SK-N-SH (cell line): ENCODE measurements around the gene PPP1R14C. TPM values are rescaled to one million over a fixed set of nuclear protein-coding genes. Genes with fewer than 3 reads are reported as not detected.

Source experiments
- CTCF ChIA-PET: fragments of 300-600, 350-600 bp; formaldehyde crosslinking; extraction: SDS; loops from one replicate; lab custom pipeline; 2021; lab: Yijun Ruan, JAX
- POLR2A ChIA-PET: fragments of 350-600 bp; sonication (Branson Sonifier 250); formaldehyde crosslinking; extraction: SDS; loops from one replicate; lab custom pipeline; 2020; ENCODE audit warnings: antibody characterized with exemption, inconsistent platforms; lab: Yijun Ruan, JAX
- DNase-seq: peaks from one replicate; pipeline ENCODE4 v3.0.0; 2012
- H2AFZ ChIP-seq: fragments of 200-600 bp; sonication (generic); 2 replicates; pipeline ENCODE4 v1.8.1; 2016; ENCODE audit warnings: antibody characterized with exemption, mild to moderate bottlenecking, low read depth
- H3F3A ChIP-seq: fragments of 200-600 bp; sonication (generic); replicated peaks from 2 replicates; pipeline ENCODE3; 2016; ENCODE audit warnings: antibody characterized with exemption, mild to moderate bottlenecking; ENCODE audit not compliant: insufficient read depth
- H3K27ac ChIP-seq, 2 experiments: fragments of 200-500 bp in 1 of 2; fragments of 200-600 bp in 1 of 2; sonication (Bioruptor generic) in 1 of 2; sonication (generic), shearing (Covaris generic) in 1 of 2; 2 replicates each; pipeline versions ENCODE4 v1.5.1 to v1.6.1; 2014 to 2016; ENCODE audit warnings: low read depth in 2 of 2, inconsistent platforms in 1 of 2, low read length in 1 of 2, mild to moderate bottlenecking in 1 of 2, mixed read lengths in 1 of 2
- H3K27me3 ChIP-seq: fragments of 200-600 bp; sonication (generic), shearing (Covaris generic); 2 replicates; pipeline ENCODE4 v1.6.1; 2016; ENCODE audit warnings: mixed run types; ENCODE audit not compliant: insufficient read depth
- H3K36me3 ChIP-seq, 2 experiments: fragments of 200-500 bp in 1 of 2; fragments of 200-600 bp in 1 of 2; sonication (Bioruptor generic) in 1 of 2; sonication (generic) in 1 of 2; replicated peaks in 1 of 2; 2 replicates each; pipeline versions ENCODE3 to v1.5.1; 2014 to 2016; ENCODE audit warnings: low read length in 1 of 2, mild to moderate bottlenecking in 1 of 2; ENCODE audit not compliant: insufficient read depth in 2 of 2, control insufficient read depth in 1 of 2
- H3K4me1 ChIP-seq, 2 experiments: fragments of 200-500 bp in 1 of 2; fragments of 200-600 bp in 1 of 2; sonication (Bioruptor generic) in 1 of 2; sonication (generic), shearing (Covaris generic) in 1 of 2; 2 replicates each; pipeline versions ENCODE4 v1.5.1 to v1.6.1; 2014 to 2016; ENCODE audit warnings: low read depth in 1 of 2, low read length in 1 of 2, mixed run types in 1 of 2; ENCODE audit not compliant: insufficient read depth in 2 of 2, control insufficient read depth in 1 of 2
- H3K4me2 ChIP-seq: fragments of 200-600 bp; sonication (generic), shearing (Covaris generic); 2 replicates; pipeline ENCODE4 v1.6.1; 2017; ENCODE audit warnings: mixed run types
- H3K4me3 ChIP-seq, 2 experiments: fragments of 200-500 bp in 1 of 2; fragments of 200-600 bp in 1 of 2; sonication (Bioruptor generic) in 1 of 2; sonication (generic), shearing (Covaris generic) in 1 of 2; 2 replicates each; pipeline versions ENCODE4 v1.5.1 to v1.8.1; 2014 to 2016; ENCODE audit warnings: low read depth in 2 of 2, inconsistent platforms in 1 of 2, low read length in 1 of 2, mild to moderate bottlenecking in 1 of 2, mixed read lengths in 1 of 2, moderate library complexity in 1 of 2
- H3K79me2 ChIP-seq: fragments of 200-600 bp; sonication (generic); 2 replicates; pipeline ENCODE4 v1.8.1; 2017; ENCODE audit warnings: mild to moderate bottlenecking; ENCODE audit not compliant: insufficient read depth
- H3K9ac ChIP-seq: fragments of 200-600 bp; sonication (generic); 2 replicates; pipeline ENCODE4 v1.6.1; 2017; ENCODE audit warnings: mixed run types
- H3K9me2 ChIP-seq: fragments of 200-600 bp; sonication (generic); 2 replicates; pipeline ENCODE4 v1.6.1; 2017; ENCODE audit warnings: mixed run types
- H3K9me3 ChIP-seq: fragments of 200-600 bp; sonication (generic); 2 replicates; pipeline ENCODE4 v1.6.1; 2017; ENCODE audit warnings: mixed run types, mild to moderate bottlenecking, moderate library complexity
- H4K20me1 ChIP-seq: fragments of 200-600 bp; sonication (generic); 2 replicates; pipeline ENCODE4 v1.6.1; 2017; ENCODE audit warnings: mild to moderate bottlenecking, mixed run types; ENCODE audit not compliant: insufficient read depth
- ELF1 ChIP-seq: IDR thresholded peaks from 2 replicates; pipeline ENCODE4 v1.4.0; 2012
- EZH2phosphoT487 ChIP-seq: fragments of 200-600 bp; sonication (generic); IDR thresholded peaks from 2 replicates; pipeline ENCODE4 v1.6.1; 2017; ENCODE audit warnings: low read depth, mixed run types, mild to moderate bottlenecking, antibody characterized with exemption, moderate library complexity, borderline replicate concordance
- FOXM1 ChIP-seq: IDR thresholded peaks from 2 replicates; pipeline ENCODE4 v1.4.0; 2012; ENCODE audit warnings: low read depth, mild to moderate bottlenecking
- GABPA ChIP-seq: IDR thresholded peaks from 2 replicates; pipeline ENCODE4 v1.4.0; 2012; ENCODE audit warnings: low read depth, mild to moderate bottlenecking
- GATA2 ChIP-seq: sonication (generic); formaldehyde crosslinking; IDR thresholded peaks from 2 replicates; pipeline ENCODE4 v1.5.0; 2020; ENCODE audit warnings: mild to moderate bottlenecking, missing genetic modification reagents
- IRF3 ChIP-seq: fragments of 150-350 bp; IDR thresholded peaks from 2 replicates; pipeline ENCODE4 v1.6.1; 2016; ENCODE audit warnings: mild to moderate bottlenecking, low read depth, low read length
- MEF2A ChIP-seq: IDR thresholded peaks from 2 replicates; pipeline ENCODE4 v1.4.0; 2012; ENCODE audit warnings: low read depth, borderline replicate concordance
- MXI1 ChIP-seq: IDR thresholded peaks from 2 replicates; pipeline ENCODE4 v1.6.1; 2012; ENCODE audit warnings: mild to moderate bottlenecking, low read depth, low read length, improper control_type of control experiment
- NRF1 ChIP-seq: IDR thresholded peaks from 2 replicates; pipeline ENCODE4 v1.6.1; 2012; ENCODE audit warnings: low read depth, mild to moderate bottlenecking, low read length
- POLR2AphosphoS5 ChIP-seq: IDR thresholded peaks from 2 replicates; pipeline ENCODE4 v1.6.1; 2012; ENCODE audit warnings: low read depth, low read length
- RAD21 ChIP-seq: IDR thresholded peaks from 2 replicates; pipeline ENCODE4 v1.6.1; 2012; ENCODE audit warnings: mild to moderate bottlenecking, low read length
- RXRA ChIP-seq: IDR thresholded peaks from 2 replicates; pipeline ENCODE4 v1.4.0; 2012; ENCODE audit warnings: low read depth, mild to moderate bottlenecking, borderline replicate concordance
- SIN3A ChIP-seq: IDR thresholded peaks from 2 replicates; pipeline ENCODE4 v1.6.1; 2012; ENCODE audit warnings: low read depth, mild to moderate bottlenecking, low read length, moderate library complexity, borderline replicate concordance
- SMC3 ChIP-seq: IDR thresholded peaks from 2 replicates; pipeline ENCODE4 v1.6.1; 2012; ENCODE audit warnings: low read depth, low read length, improper control_type of control experiment
- TAF1 ChIP-seq: IDR thresholded peaks from 2 replicates; pipeline ENCODE4 v1.6.1; 2012; ENCODE audit warnings: low read depth, mild to moderate bottlenecking, low read length, moderate library complexity, borderline replicate concordance
- TEAD4 ChIP-seq: IDR thresholded peaks from 2 replicates; pipeline ENCODE4 v1.4.0; 2012; ENCODE audit warnings: mild to moderate bottlenecking, borderline replicate concordance; ENCODE audit not compliant: insufficient read depth
- YY1 ChIP-seq: IDR thresholded peaks from 2 replicates; pipeline ENCODE4 v1.4.0; 2012; ENCODE audit warnings: low read depth, mild to moderate bottlenecking
- WGBS: methylation state at CpG from one replicate; pipeline ENCODE4 v1.1.6; 2017; ENCODE audit warnings: low lambda C conversion rate; 5-methylcytosine and 5-hydroxymethylcytosine counted together
- polyA plus RNA-seq, 3 experiments: library from polyadenylated mRNA; depleted of rRNA; stranded (reverse); fragments of >200 nt; gene quantifications; 2 replicates each; pipeline ENCODE4 v1.2.3, GENCODE V29; 2012
- TF ChIP-seq, protein P1 (sequence below): IDR thresholded peaks from 2 replicates; pipeline ENCODE4; 2012
- TF ChIP-seq, protein P2 (sequence below): fragments of 200-600 bp; sonication (generic); IDR thresholded peaks from 2 replicates; pipeline ENCODE4 v1.6.1; 2017; ENCODE audit warnings: antibody characterized with exemption, mild to moderate bottlenecking, moderate library complexity

PPP1R14C gene
- polyA plus RNA-seq, 1 of the 3 experiments (the other 2 are of a cell fraction) = not detected

- H3K4me1 ChIP-seq = no peaks in the 10 kb centered on the region
- no peak overlapping the region for H3K27ac ChIP-seq
- no peaks in the 10 kb centered on the region for H3F3A ChIP-seq
- no peak overlapping the region for H3K4me3 ChIP-seq
- no peaks in the 10 kb centered on the region for H4K20me1 ChIP-seq
- H3K4me2 ChIP-seq = no peak overlapping the region
- H3K9me2 ChIP-seq = no peaks in the 10 kb centered on the region
- POLR2A ChIA-PET = no interaction called here
- H3K9me3 ChIP-seq = no peaks in the 10 kb centered on the region
- no peak for TF ChIP-seq RXRA
- TF ChIP-seq ELF1 = no peak
- TF ChIP-seq GABPA = no peak
- TF ChIP-seq TEAD4 = no peak
- TF ChIP-seq SIN3A = no peak
- TF ChIP-seq, protein P1, sequence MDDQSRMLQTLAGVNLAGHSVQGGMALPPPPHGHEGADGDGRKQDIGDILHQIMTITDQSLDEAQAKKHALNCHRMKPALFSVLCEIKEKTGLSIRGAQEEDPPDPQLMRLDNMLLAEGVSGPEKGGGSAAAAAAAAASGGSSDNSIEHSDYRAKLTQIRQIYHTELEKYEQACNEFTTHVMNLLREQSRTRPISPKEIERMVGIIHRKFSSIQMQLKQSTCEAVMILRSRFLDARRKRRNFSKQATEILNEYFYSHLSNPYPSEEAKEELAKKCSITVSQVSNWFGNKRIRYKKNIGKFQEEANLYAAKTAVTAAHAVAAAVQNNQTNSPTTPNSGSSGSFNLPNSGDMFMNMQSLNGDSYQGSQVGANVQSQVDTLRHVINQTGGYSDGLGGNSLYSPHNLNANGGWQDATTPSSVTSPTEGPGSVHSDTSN = no peak
- no peak for TF ChIP-seq MEF2A
- TF ChIP-seq MXI1 = no peak
- TF ChIP-seq YY1 = no peak
- TF ChIP-seq, protein P2, sequence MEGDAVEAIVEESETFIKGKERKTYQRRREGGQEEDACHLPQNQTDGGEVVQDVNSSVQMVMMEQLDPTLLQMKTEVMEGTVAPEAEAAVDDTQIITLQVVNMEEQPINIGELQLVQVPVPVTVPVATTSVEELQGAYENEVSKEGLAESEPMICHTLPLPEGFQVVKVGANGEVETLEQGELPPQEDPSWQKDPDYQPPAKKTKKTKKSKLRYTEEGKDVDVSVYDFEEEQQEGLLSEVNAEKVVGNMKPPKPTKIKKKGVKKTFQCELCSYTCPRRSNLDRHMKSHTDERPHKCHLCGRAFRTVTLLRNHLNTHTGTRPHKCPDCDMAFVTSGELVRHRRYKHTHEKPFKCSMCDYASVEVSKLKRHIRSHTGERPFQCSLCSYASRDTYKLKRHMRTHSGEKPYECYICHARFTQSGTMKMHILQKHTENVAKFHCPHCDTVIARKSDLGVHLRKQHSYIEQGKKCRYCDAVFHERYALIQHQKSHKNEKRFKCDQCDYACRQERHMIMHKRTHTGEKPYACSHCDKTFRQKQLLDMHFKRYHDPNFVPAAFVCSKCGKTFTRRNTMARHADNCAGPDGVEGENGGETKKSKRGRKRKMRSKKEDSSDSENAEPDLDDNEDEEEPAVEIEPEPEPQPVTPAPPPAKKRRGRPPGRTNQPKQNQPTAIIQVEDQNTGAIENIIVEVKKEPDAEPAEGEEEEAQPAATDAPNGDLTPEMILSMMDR = no peak
- no peak for TF ChIP-seq RAD21
- no peak for TF ChIP-seq TAF1
- no peak for TF ChIP-seq POLR2AphosphoS5
- TF ChIP-seq GATA2 (CRISPR knock-in tag) = no peak
- no peak for TF ChIP-seq IRF3
- TF ChIP-seq FOXM1 = no peak
- TF ChIP-seq NRF1 = no peak
- TF ChIP-seq EZH2phosphoT487 = no peak
- TF ChIP-seq SMC3 = no peak
- no peak overlapping the region for H2AFZ ChIP-seq
- peaks cover 33% of the 10 kb centered on the region for H3K27me3 ChIP-seq
- no peak overlapping the region for H3K9ac ChIP-seq
- H3K36me3 ChIP-seq = no peaks in the 10 kb centered on the region
- CTCF ChIA-PET = interaction anchor here (0.6 to 1.0 kb wide), 2 partner anchors 22 to 26 kb away, joined by 3 read pairs; no protein-coding TSS in a partner anchor
- DNase-seq = no peak
- 21% methylated on average over 15 of the region's 53 CpGs for WGBS
- H3K79me2 ChIP-seq = no peaks in the 10 kb centered on the region
These were observed 861 bp downstream of the PPP1R14C start for GRCh38 chr6:150143516-150144293.
